ENCODE data around the gene ABCA3.

GRCh38 chr16:2288726-2289125 lies 51.8 kb downstream of the ABCA3 start:
- TF ChIP-seq REST (IDR thresholded peaks at IDR 0.05; ENCODE audit: insufficient read depth in 1 of 2, low read depth in 2 of 2, low read length in 2 of 2) (no peak), TAF1 (IDR thresholded peaks at IDR 0.05; ENCODE audit: borderline replicate concordance, insufficient read depth, low read length) (no peak)
